Left renal cortex interstitium (tissue), 4 donors: ENCODE measurements around the gene CEP131. TPM values are rescaled to one million over a fixed set of nuclear protein-coding genes. Genes with fewer than 3 reads are reported as not detected.

Experiments
- DNase-seq, 4 donors: peaks; one replicate each; pipeline ENCODE4 v3.0.0-alpha.2; 2013; ENCODE audit warnings: low read depth in 4 of 4, low spot score in 2 of 4, missing footprints in 1 of 4
- polyA plus RNA-seq, 4 donors: library from polyadenylated mRNA; unstranded; fragments of 120-200 nt; gene quantifications; one replicate each; pipeline ENCODE4 v1.2.1, GENCODE V29; 2013; ENCODE audit not compliant: insufficient read length in 4 of 4

Gene CEP131
- polyA plus RNA-seq, 4 donors, result 12.3 to 26.9 (median 22.9) TPM

GRCh38 chr17:81190591-81190990 lies 32.2 kb downstream of the CEP131 start:
- DNase-seq, result no peak

- no peak for DNase-seq
Measured at GRCh38 chr17:81189670-81190530, 32.9 kb downstream of the CEP131 start.

DNA sequence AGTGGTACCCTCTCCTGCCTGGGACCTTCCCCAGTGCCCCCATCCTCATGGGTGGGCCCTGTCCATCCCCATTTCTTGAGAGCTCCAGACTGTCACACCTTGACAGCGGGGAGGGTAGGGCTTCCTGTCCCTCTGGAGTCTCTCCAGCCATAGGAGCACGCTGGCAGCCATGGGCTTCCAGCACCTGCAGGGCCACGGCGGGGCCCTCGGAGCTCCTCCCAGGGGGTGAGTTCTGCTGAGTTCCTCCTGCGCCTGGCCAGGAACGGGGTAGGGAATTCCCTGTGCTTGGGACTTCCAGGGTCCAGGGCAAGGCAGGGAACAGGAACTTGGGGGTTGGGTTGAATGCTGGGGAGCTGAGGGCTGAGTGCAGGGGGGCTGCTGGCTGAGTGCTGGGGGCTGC lies 33.7 kb downstream of the CEP131 start:
- no peak for DNase-seq

- no peak for DNase-seq
Measured at GRCh38 chr17:81188491-81188840, 34.3 kb downstream of the CEP131 start.

DNA sequence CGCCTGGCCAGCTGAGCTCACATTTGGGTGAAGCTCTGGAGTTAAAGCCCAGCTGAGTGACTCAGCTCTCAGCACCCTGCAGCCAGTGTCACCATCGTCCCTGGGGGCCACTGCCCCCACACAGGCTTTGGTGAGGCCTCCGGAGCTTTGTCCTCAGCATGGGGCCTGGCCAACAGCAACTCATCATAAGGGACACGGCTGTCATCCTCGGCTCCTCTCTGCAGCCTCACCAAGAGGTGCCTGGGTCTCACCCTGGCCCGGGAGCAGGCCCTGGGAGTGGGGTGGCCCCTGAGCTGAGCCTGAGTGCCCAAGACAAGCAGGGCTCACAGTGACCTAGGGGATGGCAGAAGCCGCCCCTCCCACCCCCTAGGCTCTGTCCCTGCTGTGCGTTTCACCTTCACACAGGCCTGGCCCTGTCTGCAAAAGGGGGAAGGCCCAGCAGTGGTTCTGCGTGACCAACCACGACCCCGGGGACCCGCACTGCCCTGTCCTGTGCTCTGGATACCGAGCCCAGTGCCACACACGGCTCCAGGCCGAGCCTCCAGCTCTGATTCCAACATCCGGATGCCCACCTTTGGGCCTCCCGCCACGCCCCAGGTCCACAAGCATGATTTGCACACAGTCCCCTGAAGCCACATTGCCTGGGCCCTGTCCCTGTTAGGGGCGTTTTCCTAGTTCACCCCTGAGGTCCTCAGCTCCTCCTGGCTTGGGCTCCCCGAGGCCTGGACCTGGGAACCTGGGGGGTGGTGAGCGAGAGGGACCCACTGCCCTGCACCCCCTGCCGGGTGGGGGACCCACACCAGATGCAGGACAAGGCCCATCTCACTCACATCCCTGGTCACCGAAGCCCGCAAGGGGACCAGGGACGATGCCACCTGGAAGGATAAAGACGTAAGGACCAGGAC lies 34.9 kb downstream of the CEP131 start:
- DNase-seq, result no peak

DNA sequence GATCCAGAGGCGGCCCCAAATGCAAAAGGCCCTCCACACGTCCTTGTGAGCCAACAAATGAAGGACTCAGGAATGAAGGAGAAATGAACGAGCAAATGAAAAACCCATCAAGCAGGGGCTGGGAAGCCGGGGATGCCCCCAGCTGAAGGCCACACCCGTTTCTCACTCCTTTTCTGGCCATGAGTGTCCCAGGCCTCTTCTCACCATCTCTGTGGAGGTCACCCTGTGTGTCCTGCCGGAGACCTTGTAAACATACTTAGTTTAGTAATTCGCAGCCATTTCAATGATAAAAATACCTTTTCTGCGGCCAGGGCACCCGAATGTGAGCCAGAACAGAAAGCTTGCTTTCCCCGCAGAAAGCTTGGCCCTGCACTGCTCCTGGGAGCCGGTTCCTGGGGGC lies 35.6 kb downstream of the CEP131 start:
- DNase-seq, result no peak

DNA sequence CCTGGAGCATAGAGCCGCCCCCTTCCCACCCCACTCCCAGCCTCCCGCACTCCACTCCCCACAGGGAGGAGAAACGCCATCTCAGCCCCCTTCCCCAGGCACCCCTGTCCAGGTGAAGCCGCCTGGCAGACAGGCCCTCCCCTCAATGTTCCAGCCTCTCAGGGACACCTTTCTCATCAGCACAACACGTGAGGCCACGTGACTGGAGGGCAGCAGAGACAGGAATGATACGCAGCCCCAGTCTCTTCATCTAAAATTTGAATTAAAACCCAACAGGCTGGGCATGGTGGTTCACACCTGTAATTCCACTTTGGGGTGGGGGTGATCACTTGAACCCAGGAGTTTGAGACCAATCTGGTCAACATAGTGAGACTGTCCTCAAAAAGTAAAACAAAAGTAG lies 36.6 kb downstream of the CEP131 start:
- DNase-seq, result no peak

DNA sequence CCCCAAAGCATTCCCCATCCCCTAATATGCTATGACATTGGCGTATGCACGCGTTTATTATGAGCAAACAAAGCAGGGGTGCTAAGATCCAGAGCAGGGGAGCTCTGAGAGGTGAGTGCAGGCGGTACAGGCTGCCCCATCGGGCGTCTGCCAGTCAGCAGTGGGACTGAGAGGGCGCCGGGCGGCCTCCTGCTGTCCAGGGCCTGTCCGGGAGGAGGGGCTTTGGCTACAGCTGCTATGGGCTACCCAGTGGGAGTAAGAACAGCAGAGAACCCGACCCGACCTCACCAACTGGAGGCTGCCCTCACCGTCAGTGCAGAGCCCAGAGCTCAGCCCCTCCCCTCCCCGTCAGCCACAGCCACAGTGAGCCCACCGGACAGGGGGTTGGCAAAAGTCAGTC lies 38.2 kb downstream of the CEP131 start:
- DNase-seq, result no peak

- DNase-seq, result no peak
Measured at GRCh38 chr17:81183807-81184206, 39.0 kb downstream of the CEP131 start.

GRCh38 chr17:81183316-81183715 lies 39.4 kb downstream of the CEP131 start:
- no peak for DNase-seq

GRCh38 chr17:81182596-81182995 lies 40.2 kb downstream of the CEP131 start:
- no peak for DNase-seq

DNA sequence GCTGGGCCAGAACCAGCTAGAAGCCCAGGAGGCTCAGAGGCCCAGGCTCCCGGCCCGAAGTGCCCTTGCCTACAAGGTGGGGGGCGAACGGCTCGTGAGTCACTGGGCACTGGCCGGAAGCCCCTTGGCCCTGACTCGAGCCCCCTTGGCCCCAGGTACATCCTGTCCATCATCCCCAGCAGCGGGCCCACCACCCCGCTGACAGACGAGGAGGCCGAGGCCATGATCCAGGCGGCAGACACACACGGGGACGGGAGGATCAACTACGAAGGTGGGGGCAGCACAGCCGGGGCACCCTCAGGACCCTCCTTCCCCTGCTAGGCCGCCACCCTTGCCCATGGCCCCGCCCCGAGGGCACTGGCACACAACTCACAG lies 41.0 kb downstream of the CEP131 start:
- DNase-seq, result no peak

DNA sequence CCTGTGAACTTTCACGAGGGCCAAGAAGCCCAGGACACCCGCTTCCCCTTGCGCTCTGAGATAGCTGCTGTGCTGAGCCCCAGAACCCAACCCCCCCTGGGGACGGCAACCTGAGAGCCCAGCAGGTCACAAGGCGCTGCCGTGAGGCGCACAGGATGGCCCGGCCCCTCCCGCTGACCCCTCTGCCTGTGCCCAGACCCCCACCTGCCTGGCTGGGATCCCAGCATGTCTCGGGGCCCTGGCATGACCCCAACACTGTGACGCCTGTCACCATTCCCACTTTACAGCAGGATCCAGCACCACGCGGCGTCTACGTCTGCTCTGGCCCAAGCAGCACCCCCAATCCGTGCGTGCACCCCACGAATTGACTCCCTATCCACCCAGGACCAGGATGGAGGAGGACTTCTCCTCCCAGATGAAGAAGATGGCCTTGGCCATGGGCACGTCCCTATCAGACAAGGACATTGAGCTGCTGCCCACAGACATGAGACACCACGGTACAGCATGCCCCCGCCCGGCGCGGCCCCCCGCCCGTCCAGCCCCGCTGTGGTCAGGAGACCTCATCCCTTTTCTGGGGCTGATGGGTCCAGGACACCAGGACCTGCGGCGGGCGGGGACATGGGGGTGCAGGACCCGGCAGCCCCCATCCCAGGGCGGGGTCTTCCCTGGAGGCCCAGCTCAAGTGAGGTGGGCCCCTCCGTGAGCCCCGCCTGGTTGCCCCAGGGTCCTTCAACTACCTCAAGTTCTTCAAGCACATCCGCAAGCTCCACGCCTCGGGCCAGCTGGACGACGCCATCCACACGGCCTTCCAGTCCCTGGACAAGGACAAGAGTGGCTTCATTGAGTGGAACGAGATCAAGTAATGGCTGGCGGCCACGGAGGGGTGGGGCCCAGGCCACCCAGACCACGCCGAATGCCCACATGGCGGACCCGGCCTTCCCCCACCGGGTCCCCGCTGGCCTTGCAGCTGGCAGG lies 41.6 kb downstream of the CEP131 start:
- DNase-seq, result no peak

DNA sequence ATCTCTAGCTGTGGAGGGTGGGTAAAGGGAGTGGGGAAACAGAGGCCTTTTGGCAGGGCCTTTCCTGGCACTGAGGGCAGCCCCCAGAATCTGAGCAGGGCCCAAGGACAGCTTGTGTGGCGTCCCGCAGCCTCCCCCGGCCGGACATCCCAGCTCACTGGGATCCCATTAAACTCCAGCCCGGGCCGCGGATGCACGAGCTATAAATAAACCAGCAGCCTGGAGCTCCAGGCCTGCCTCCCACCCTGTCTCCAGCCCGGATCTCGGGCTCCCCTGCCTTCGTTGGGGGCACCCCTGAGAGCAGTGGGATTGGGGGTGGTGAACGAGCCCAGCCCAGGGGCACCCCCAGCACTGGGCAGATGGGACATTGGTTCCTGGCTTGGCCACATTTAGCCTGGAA lies 42.9 kb downstream of the CEP131 start:
- no peak for DNase-seq

- no peak for DNase-seq
Measured at GRCh38 chr17:81179220-81179619, 43.5 kb downstream of the CEP131 start.

- no peak for DNase-seq
Measured at GRCh38 chr17:81178136-81179091, 44.4 kb downstream of the CEP131 start.

DNA sequence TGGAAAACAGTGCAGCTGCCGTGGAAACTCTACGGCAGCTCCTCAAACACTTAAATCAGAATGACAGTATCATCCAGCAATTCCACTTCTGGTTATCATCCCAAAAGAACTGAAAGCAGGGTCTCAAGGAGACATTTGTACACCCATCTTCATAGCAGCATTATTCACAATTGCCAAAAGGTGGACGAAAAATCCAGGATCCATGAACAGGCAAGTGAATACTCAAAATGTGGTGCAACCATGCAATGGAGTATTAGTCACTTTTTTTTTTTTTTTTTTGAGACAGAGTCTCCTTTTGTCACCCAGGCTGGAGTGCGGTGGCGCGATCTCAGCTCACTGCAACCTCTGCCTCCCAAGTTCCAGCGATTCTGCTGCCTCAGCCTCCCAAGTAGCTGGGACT lies 46.1 kb downstream of the CEP131 start:
- DNase-seq, result no peak

GRCh38 chr17:81173762-81174155 lies 49.0 kb downstream of the CEP131 start:
- DNase-seq, result no peak

DNA sequence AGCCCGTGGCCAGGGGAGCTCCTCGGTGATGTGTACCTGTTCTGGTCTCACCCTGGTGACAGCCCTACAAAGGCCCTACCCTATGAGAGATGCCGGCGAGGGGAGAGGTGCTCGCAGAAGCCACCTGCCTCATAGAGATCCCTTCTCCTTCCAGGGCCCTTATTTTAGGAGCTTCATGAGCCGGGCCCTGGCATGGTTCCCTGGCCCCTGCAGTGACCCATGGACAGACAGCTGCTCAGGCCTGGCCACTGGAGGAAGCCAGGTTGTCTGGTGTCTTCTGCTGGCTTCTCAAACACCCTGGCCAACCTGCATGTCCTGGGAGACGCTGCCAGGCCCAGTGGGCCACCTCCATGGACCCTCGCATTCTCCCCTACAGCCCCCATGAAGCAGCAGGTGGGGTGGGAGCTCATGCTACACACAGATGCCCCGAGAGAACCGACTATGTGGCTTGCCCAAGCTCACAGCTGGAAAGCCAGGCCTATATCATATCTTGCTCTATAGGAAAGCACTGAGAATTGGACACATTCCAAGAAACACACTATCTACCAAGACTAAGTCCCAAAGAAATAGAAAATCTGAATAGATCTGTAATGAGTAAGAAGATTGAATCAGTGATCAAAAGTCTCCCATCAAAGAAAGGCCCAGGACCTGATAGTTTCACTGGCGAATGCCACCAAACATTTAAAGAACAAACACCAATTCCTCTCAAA lies 49.6 kb downstream of the CEP131 start:
- DNase-seq, result no peak
